K562 (cell line): ENCODE measurements around the gene CIB2. TPM values are rescaled to one million over a fixed set of nuclear protein-coding genes. Genes with fewer than 3 reads are reported as not detected.

ENCODE experiments used
- ATAC-seq: fragments of 200-7000 bp; cut with Tn5 transposase; 3 replicates; pipeline ENCODE4 v1.9.1; 2020; ENCODE audit warnings: moderate library complexity
- BruUV-seq: library from RNA; stranded (reverse); fragments of 400-500 nt; replicated peaks from 2 replicates; lab custom pipeline; 2021; lab: Mats Ljungman, UMichigan
- CTCF ChIA-PET: fragments of 300-600 bp; formaldehyde crosslinking; extraction: SDS; loops from one replicate; lab custom pipeline; 2021; ENCODE audit warnings: low intra/inter-chr PET ratio; lab: Yijun Ruan, JAX
- POLR2A ChIA-PET: fragments of 300-600, 350-650 bp; sonication (Branson Sonifier 250); formaldehyde crosslinking; extraction: SDS; loops from one replicate; lab custom pipeline; 2021; ENCODE audit warnings: antibody characterized with exemption, inconsistent platforms; lab: Yijun Ruan, JAX
- DNase-seq, 4 experiments: peaks; one replicate each; pipeline versions ENCODE4 v3.0.0 to v3.0.0-alpha.2; 2011 to 2018; ENCODE audit warnings: low spot score in 3 of 4, mixed read lengths in 3 of 4; ENCODE audit errors: extremely low read depth in 1 of 4
- FAIRE-seq: peaks from 2 replicates; lab custom pipeline; 2011; peaks lifted over from hg19 to GRCh38; lab: Jason Lieb, UNC
- H2AFZ ChIP-seq: 2 replicates; pipeline ENCODE4 v1.6.0; 2011; ENCODE audit warnings: low read depth, low read length, control low read depth, inconsistent platforms
- H3K27ac ChIP-seq: fragments of 200-600 bp; 3 replicates; pipeline ENCODE4 v1.8.0; 2011; ENCODE audit warnings: low read depth, mild to moderate bottlenecking, control low read depth, inconsistent platforms, low read length, moderate library complexity, mixed read lengths; ENCODE audit errors: extremely low read depth
- H3K27me3 ChIP-seq, 2 experiments: fragments of 300-600 bp in 1 of 2; 2 replicates in 1 of 2; 3 replicates in 1 of 2; pipeline versions ENCODE4 v1.6.0 to v1.8.0; 2011; ENCODE audit warnings: inconsistent platforms in 2 of 2, low read length in 2 of 2, mild to moderate bottlenecking in 1 of 2, mixed read lengths in 1 of 2, moderate library complexity in 1 of 2; ENCODE audit not compliant: control insufficient read depth in 2 of 2, insufficient read depth in 2 of 2
- H3K36me3 ChIP-seq: fragments of 300-600 bp; 3 replicates; pipeline ENCODE4 v1.8.0; 2011; ENCODE audit warnings: mild to moderate bottlenecking, low read length, inconsistent platforms; ENCODE audit not compliant: control insufficient read depth, insufficient read depth
- H3K4me1 ChIP-seq, 2 experiments: fragments of 200-600 bp in 1 of 2; replicated peaks in 1 of 2; 2 replicates in 1 of 2; 3 replicates in 1 of 2; pipeline versions ENCODE4 v1.5.1 to v1.8.0; 2011; ENCODE audit warnings: inconsistent platforms in 2 of 2, low read length in 2 of 2, mild to moderate bottlenecking in 1 of 2, mixed read lengths in 1 of 2, moderate library complexity in 1 of 2; ENCODE audit not compliant: control insufficient read depth in 2 of 2, insufficient read depth in 2 of 2
- H3K4me2 ChIP-seq: 2 replicates; pipeline ENCODE4 v1.6.1; 2011; ENCODE audit warnings: low read length, control low read depth, inconsistent platforms, mixed read lengths; ENCODE audit not compliant: insufficient read depth
- H3K4me3 ChIP-seq: fragments of 200-600 bp; sonication (generic), shearing (Covaris generic); 2 replicates; pipeline ENCODE4 v1.5.1; 2016; ENCODE audit warnings: control low read depth, inconsistent platforms
- H3K79me2 ChIP-seq: fragments of 200-600 bp; 3 replicates; pipeline ENCODE4 v1.8.0; 2011; ENCODE audit warnings: low read length, inconsistent platforms; ENCODE audit not compliant: control insufficient read depth, insufficient read depth
- H3K9ac ChIP-seq, 2 experiments: 2 replicates each; pipeline versions ENCODE4 v1.6.0 to v1.6.1; 2011; ENCODE audit warnings: low read depth in 2 of 2, low read length in 2 of 2, control low read depth in 1 of 2, inconsistent platforms in 1 of 2, mild to moderate bottlenecking in 1 of 2, mixed read lengths in 1 of 2; ENCODE audit not compliant: insufficient read depth in 1 of 2
- H3K9me1 ChIP-seq: one replicate; pipeline ENCODE4 v1.6.0; 2011; ENCODE audit warnings: inconsistent platforms, mild to moderate bottlenecking, low read length, moderate library complexity; ENCODE audit not compliant: control insufficient read depth, insufficient read depth
- H3K9me3 ChIP-seq: replicated peaks from 2 replicates; pipeline ENCODE4 v1.5.1; 2011; ENCODE audit warnings: low read depth, low read length, inconsistent platforms; ENCODE audit not compliant: control insufficient read depth, insufficient read depth
- H4K20me1 ChIP-seq: replicated peaks from 2 replicates; pipeline ENCODE4 v1.6.1; 2011; ENCODE audit warnings: low read length, inconsistent platforms, mixed read lengths; ENCODE audit not compliant: control insufficient read depth, insufficient read depth
- CHCHD3 ChIP-seq: fragments of 250-450 bp; sonication (Bioruptor Pico); IDR thresholded peaks from 2 replicates; pipeline ENCODE4 v2.1.2; 2022; ENCODE audit warnings: mild to moderate bottlenecking
- CHD2 ChIP-seq: IDR thresholded peaks from 2 replicates; pipeline ENCODE4 v1.6.1; 2011; ENCODE audit warnings: low read depth, low read length
- RBM14 ChIP-seq: fragments of 200-400 bp; formaldehyde crosslinking; IDR thresholded peaks from 2 replicates; pipeline ENCODE4 v1.6.1; 2018; ENCODE audit warnings: low read depth, mild to moderate bottlenecking, low read length, moderate library complexity, borderline replicate concordance; ENCODE audit not compliant: insufficient read depth
- RFX1 ChIP-seq: fragments of 450-650 bp; IDR thresholded peaks from 2 replicates; pipeline ENCODE4 v1.6.1; 2016; ENCODE audit warnings: mild to moderate bottlenecking, moderate library complexity
- SMAD4 ChIP-seq: fragments of 250-450 bp; sonication (Bioruptor Pico); conservative IDR thresholded peaks from 2 replicates; pipeline ENCODE4 v1.8.0; 2021; ENCODE audit warnings: inconsistent platforms, mild to moderate bottlenecking, moderate library complexity
- ZNF23 ChIP-seq: fragments of 250-450 bp; sonication (Bioruptor Pico); IDR thresholded peaks from 2 replicates; pipeline ENCODE4 v1.4.0; 2020; ENCODE audit warnings: mild to moderate bottlenecking
- ZNF668 ChIP-seq: fragments of 250-450 bp; sonication (Bioruptor Pico); IDR thresholded peaks from 2 replicates; pipeline ENCODE4 v1.8.0; 2022; ENCODE audit warnings: mild to moderate bottlenecking, inconsistent platforms
- WGBS: fragments of 100-300 bp; shearing (Covaris generic); methylation state at CpG from one replicate; pipeline ENCODE4 v1.1.6; 2016; ENCODE audit warnings: low coverage, mixed read lengths; ENCODE audit not compliant: insufficient coverage; ENCODE audit errors: missing lambda C conversion rate; 5-methylcytosine and 5-hydroxymethylcytosine counted together
- in situ Hi-C: fragments of 300-500 bp; cut with MboI; formaldehyde crosslinking; loops from 4 replicates; pipeline ENCODE4 v1.15.0; 2018; ENCODE audit warnings: inconsistent platforms, mixed read lengths
- intact Hi-C: fragments of 100-400 bp; cut with micrococcal nuclease; formaldehyde crosslinking; loops from 2 replicates; pipeline ENCODE4 v1.14.2; 2022
- polyA plus RNA-seq, 8 experiments: library from polyadenylated mRNA; depleted of rRNA in 4 of 8; stranded (reverse) in 5 of 8; unstranded in 3 of 8; fragments of >200 nt; fragmentation: Nextera tagmentation in 2 of 8; fragmentation: Illumina TruSeq in 1 of 8; extraction: Ambion mirVana in 2 of 8; extraction: Trizol in 1 of 8; gene quantifications; 2 replicates each; pipeline versions ENCODE4 v1.2.1 to v1.2.3, GENCODE V29; 2011 to 2014; ENCODE audit warnings: inconsistent platforms in 1 of 8, missing spikeins in 1 of 8
- total RNA-seq, 7 experiments: library from RNA; depleted of rRNA in 6 of 7; stranded (reverse); fragments of >200 nt in 6 of 7; fragmentation: Illumina TruSeq in 2 of 7; extraction: Trizol in 2 of 7; gene quantifications; 2 replicates each; pipeline versions ENCODE4 v1.2.1 to v1.2.3, GENCODE V29; 2011 to 2021; ENCODE audit warnings: low replicate concordance in 1 of 7

CIB2 gene
- total and polyA plus RNA-seq, 9 of the 15 experiments (the other 6 are each of a cell fraction or from before 2014, with no cell fraction given) = 1.5 to 37.4 (median 19.4) TPM

DNA sequence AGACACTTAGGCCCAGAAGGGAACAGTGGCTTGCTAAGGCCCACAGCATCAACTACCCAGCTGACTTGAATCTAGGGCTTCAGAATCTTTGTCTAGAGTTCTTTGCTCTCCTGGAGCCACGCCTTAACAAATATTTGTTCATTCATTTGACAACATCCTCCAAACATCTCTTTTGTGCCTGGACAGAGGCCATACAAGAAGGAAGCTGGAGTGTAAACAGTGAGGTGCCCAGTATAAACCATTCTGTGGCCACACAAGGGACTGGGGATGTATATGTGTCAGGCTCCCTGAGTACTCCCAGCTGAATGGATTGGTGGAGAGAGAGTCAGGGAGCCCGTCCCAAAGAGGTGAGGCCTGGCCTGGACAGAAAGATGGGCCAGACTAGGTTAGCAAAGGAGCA lies 3.4 kb downstream of the CIB2 start:
- H3K9me3 ChIP-seq = no peaks in the 10 kb centered on the region
- intact Hi-C loops = no loop called here
- H4K20me1 ChIP-seq = peaks cover 9% of the 10 kb centered on the region; the same call in 1 of the 2 replicates
- peaks cover 25 to 31% of the 10 kb centered on the region in 2 experiments for H3K4me1 ChIP-seq
- in situ Hi-C loops = no loop called here
- no peaks in the 10 kb centered on the region for H3K27me3 ChIP-seq
- ATAC-seq (no peak), DNase-seq (no peak), FAIRE-seq (no peak)
- no peaks in the 10 kb centered on the region for H3K36me3 ChIP-seq
- H2AFZ ChIP-seq = no peak overlapping the region
- H3K79me2 ChIP-seq = peaks cover 9% of the 10 kb centered on the region; the same call in 2 of the 3 replicates
- POLR2A ChIA-PET = interaction anchor here (0.7 to 1.4 kb wide), 3 partner anchors 10 to 26 kb away, joined by 4 to 6 read pairs (median 4); no protein-coding TSS in a partner anchor
- no peak overlapping the region for H3K4me2 ChIP-seq
- TF ChIP-seq RBM14 (no peak), ZNF668 (CRISPR knock-in tag) (no peak), CHCHD3 (CRISPR knock-in tag) (no peak), SMAD4 (no peak), ZNF23 (CRISPR knock-in tag) (no peak), RFX1 (no peak), CHD2 (no peak)
- no peak overlapping the region for H3K4me3 ChIP-seq
- H3K27ac ChIP-seq = no peak overlapping the region
- CTCF ChIA-PET = no interaction called here
- H3K9me1 ChIP-seq = peaks cover 4% of the 10 kb centered on the region
- BruUV-seq = no TSS peak
- WGBS = 34% methylated on average over 2 of the region's 2 CpGs
- no peak overlapping the region for H3K9ac ChIP-seq
